Chondrocyte (in vitro differentiated cells): ENCODE data around the gene TDRKH. TPM values are rescaled to one million over a fixed set of nuclear protein-coding genes. Genes with fewer than 3 reads are reported as not detected.
"Not testable (repeated sequence)": the region's sequence is repeated elsewhere in the genome, so short reads cannot be mapped to it uniquely, and the experiment has no call there.

Experiments used
- DNase-seq: peaks from one replicate; pipeline ENCODE4 v3.0.0; 2021; ENCODE audit warnings: mixed read lengths, low spot score
- H3K27ac Mint-ChIP-seq: one replicate; pipeline ENCODE4 v1.8.0; 2021; ENCODE audit warnings: mild to moderate bottlenecking, moderate library complexity, mixed read lengths; ENCODE audit not compliant: unreplicated experiment
- H3K27me3 Mint-ChIP-seq: 2 replicates; pipeline ENCODE4 v1.8.0; 2021; ENCODE audit warnings: low read depth, mixed read lengths
- H3K36me3 Mint-ChIP-seq: 2 replicates; pipeline ENCODE4 v1.8.0; 2021; ENCODE audit warnings: low read depth, mixed read lengths
- H3K4me1 Mint-ChIP-seq: 2 replicates; pipeline ENCODE4 v1.8.0; 2021; ENCODE audit warnings: low read depth, mild to moderate bottlenecking, mixed read lengths
- H3K4me3 Mint-ChIP-seq: one replicate; pipeline ENCODE4 v1.8.0; 2021; ENCODE audit warnings: mild to moderate bottlenecking, moderate library complexity, mixed read lengths; ENCODE audit not compliant: unreplicated experiment
- H3K9me3 Mint-ChIP-seq: 2 replicates; pipeline ENCODE4 v1.8.0; 2021; ENCODE audit warnings: low read depth, mixed read lengths
- CTCF ChIP-seq: fragments of 200-600 bp; sonication (generic); IDR thresholded peaks from 2 replicates; pipeline ENCODE4 v1.5.0; 2021; ENCODE audit warnings: antibody characterized with exemption, mild to moderate bottlenecking, moderate library complexity
- total RNA-seq: library from RNA; stranded (reverse); gene quantifications from 3 replicates; pipeline ENCODE4 v1.2.1, GENCODE V29; 2021

TDRKH gene
- total RNA-seq, 1 donor from 2014 or later: 6.8 TPM

- Mint-ChIP-seq H3K27me3 (no peaks in the 10 kb centered on the region), H3K27ac (no peak overlapping the region), H3K4me3 (no peak overlapping the region), H3K9me3 (no peaks in the 10 kb centered on the region), H3K36me3 (peaks cover 10% of the 10 kb centered on the region), H3K4me1 (no peaks in the 10 kb centered on the region)
- TF ChIP-seq CTCF: no peak
- DNase-seq: no peak
These were observed 16.6 kb downstream of the TDRKH start for GRCh38 chr1:151773702-151774101.

GRCh38 chr1:151769270-151769669 lies 21.0 kb downstream of the TDRKH start:
- not testable (repeated sequence) for H3K4me1 Mint-ChIP-seq, DNase-seq, H3K9me3 Mint-ChIP-seq, H3K27me3 Mint-ChIP-seq, H3K36me3 Mint-ChIP-seq, H3K27ac Mint-ChIP-seq, H3K4me3 Mint-ChIP-seq

- H3K4me1 Mint-ChIP-seq: peaks cover 10% of the 10 kb centered on the region
- H3K9me3 Mint-ChIP-seq, DNase-seq, H3K36me3 Mint-ChIP-seq, H3K27ac Mint-ChIP-seq, H3K27me3 Mint-ChIP-seq, H3K4me3 Mint-ChIP-seq: not testable (repeated sequence)
These were observed 21.8 kb downstream of the TDRKH start for GRCh38 chr1:151768351-151769066.

- DNase-seq: no peak
- Mint-ChIP-seq H3K4me1 (peaks cover 19% of the 10 kb centered on the region), H3K36me3 (peaks cover 18% of the 10 kb centered on the region), H3K9me3 (no peaks in the 10 kb centered on the region), H3K27me3 (no peaks in the 10 kb centered on the region), H3K27ac (peak overlapping the region; percentile 85), H3K4me3 (peak overlapping the region; percentile 91)
- TF ChIP-seq CTCF: no peak
These were observed 26.3 kb downstream of the TDRKH start for GRCh38 chr1:151763990-151764389.

GRCh38 chr1:151762941-151763921 lies 27.1 kb downstream of the TDRKH start, which contains the start of gene MRPL9:
TSS of gene MRPL9 (minus strand) at chr1:151763496. CDS start at chr1:151763479, 17 bp downstream.
- peak; percentile 34 for TF ChIP-seq CTCF
- H3K27ac Mint-ChIP-seq: peak within 1 kb of the TSS; percentile 85
- H3K4me1 Mint-ChIP-seq: peaks cover 19% of the 10 kb centered on the region
- H3K36me3 Mint-ChIP-seq: peaks cover 18% of the 10 kb centered on the region
- peak within 1 kb of the TSS; percentile 91 for H3K4me3 Mint-ChIP-seq
- no peaks in the 10 kb centered on the region for H3K9me3 Mint-ChIP-seq
- no peaks in the 10 kb centered on the region for H3K27me3 Mint-ChIP-seq
- DNase-seq: peak; percentile 93
